ENCODE results near the gene C19orf47.

The C19orf47 gene

GRCh38 chr19:40278361-40279035, 69.7 kb downstream of the C19orf47 start:
- Histone ChIP-seq H3K4me3 (ENCODE audit: low read depth in 1 of 2, low read length in 2 of 2) (peak overlapping the region in 1 of 2 donors; percentile 41), H3K4me1 (ENCODE audit: control insufficient read depth in 1 of 2, insufficient read depth in 2 of 2, low read length in 2 of 2) (peaks cover 23 to 75% of the 10 kb centered on the region in 2 donors)

GRCh38 chr19:40277356-40278059, 70.7 kb downstream of the C19orf47 start:
- no peaks in the 10 kb centered on the region for H3K9me3 ChIP-seq (ENCODE audit: control insufficient read depth in 1 of 2, low read length in 2 of 2)
- H3K27ac ChIP-seq (ENCODE audit: low read length) = no peak overlapping the region
- no peak overlapping the region for H3K4me3 ChIP-seq (ENCODE audit: low read depth in 1 of 2, low read length in 2 of 2)
- H3K27me3 ChIP-seq (ENCODE audit: low read depth, low read length) = no peaks in the 10 kb centered on the region
- peaks cover 19 to 67% of the 10 kb centered on the region in 2 donors for H3K4me1 ChIP-seq (ENCODE audit: control insufficient read depth in 1 of 2, insufficient read depth in 2 of 2, low read length in 2 of 2)
- H3K36me3 ChIP-seq (ENCODE audit: control insufficient read depth in 1 of 2, insufficient read depth in 2 of 2, low read length in 2 of 2) = peaks cover 0 to 2% of the 10 kb centered on the region in 2 donors

More at GRCh38 chr19:40278361-40279035, 69.7 kb downstream of the C19orf47 start:
- no peaks in the 10 kb centered on the region for H3K36me3 ChIP-seq (ENCODE audit: control insufficient read depth in 1 of 2, insufficient read depth in 2 of 2, low read length in 2 of 2)
- no peaks in the 10 kb centered on the region for H3K9me3 ChIP-seq (ENCODE audit: control insufficient read depth in 1 of 2, low read length in 2 of 2)
- H3K27me3 ChIP-seq (ENCODE audit: low read depth, low read length) = no peaks in the 10 kb centered on the region
- no peak overlapping the region for H3K27ac ChIP-seq (ENCODE audit: low read length)

- H3K27me3 ChIP-seq (ENCODE audit: low read depth, low read length) = no peaks in the 10 kb centered on the region
- H3K4me1 ChIP-seq (ENCODE audit: control insufficient read depth in 1 of 2, insufficient read depth in 2 of 2, low read length in 2 of 2) = peaks cover 11 to 47% of the 10 kb centered on the region in 2 donors
- no peaks in the 10 kb centered on the region for H3K9me3 ChIP-seq (ENCODE audit: control insufficient read depth in 1 of 2, low read length in 2 of 2)
- H3K36me3 ChIP-seq (ENCODE audit: control insufficient read depth in 1 of 2, insufficient read depth in 2 of 2, low read length in 2 of 2) = peaks cover 0 to 10% of the 10 kb centered on the region in 2 donors
- H3K27ac ChIP-seq (ENCODE audit: low read length) = no peak overlapping the region
- H3K4me3 ChIP-seq (ENCODE audit: low read depth in 1 of 2, low read length in 2 of 2) = no peak overlapping the region
These were observed 73.3 kb downstream of the C19orf47 start for GRCh38 chr19:40274585-40275544.

GRCh38 chr19:40273469-40274360, 74.5 kb downstream of the C19orf47 start:
- Histone ChIP-seq H3K9me3 (ENCODE audit: control insufficient read depth in 1 of 2, low read length in 2 of 2) (no peaks in the 10 kb centered on the region), H3K27ac (ENCODE audit: low read length) (no peak overlapping the region), H3K36me3 (ENCODE audit: control insufficient read depth in 1 of 2, insufficient read depth in 2 of 2, low read length in 2 of 2) (peaks cover 0 to 10% of the 10 kb centered on the region in 2 donors), H3K4me1 (ENCODE audit: control insufficient read depth in 1 of 2, insufficient read depth in 2 of 2, low read length in 2 of 2) (peaks cover 8 to 36% of the 10 kb centered on the region in 2 donors), H3K4me3 (ENCODE audit: low read depth in 1 of 2, low read length in 2 of 2) (no peak overlapping the region), H3K27me3 (ENCODE audit: low read depth, low read length) (no peaks in the 10 kb centered on the region)

- Histone ChIP-seq H3K9me3 (ENCODE audit: control insufficient read depth in 1 of 2, low read length in 2 of 2) (no peaks in the 10 kb centered on the region), H3K27me3 (ENCODE audit: low read depth, low read length) (no peaks in the 10 kb centered on the region), H3K27ac (ENCODE audit: low read length) (no peak overlapping the region), H3K36me3 (ENCODE audit: control insufficient read depth in 1 of 2, insufficient read depth in 2 of 2, low read length in 2 of 2) (peaks cover 0 to 10% of the 10 kb centered on the region in 2 donors), H3K4me3 (ENCODE audit: low read depth in 1 of 2, low read length in 2 of 2) (no peak overlapping the region), H3K4me1 (ENCODE audit: control insufficient read depth in 1 of 2, insufficient read depth in 2 of 2, low read length in 2 of 2) (peaks cover 8 to 21% of the 10 kb centered on the region in 2 donors)
These were observed 75.9 kb downstream of the C19orf47 start for GRCh38 chr19:40272261-40272660.

- Histone ChIP-seq H3K4me1 (ENCODE audit: control insufficient read depth in 1 of 2, insufficient read depth in 2 of 2, low read length in 2 of 2) (peaks cover 8 to 21% of the 10 kb centered on the region in 2 donors), H3K27me3 (ENCODE audit: low read depth, low read length) (no peaks in the 10 kb centered on the region), H3K27ac (ENCODE audit: low read length) (no peak overlapping the region), H3K36me3 (ENCODE audit: control insufficient read depth in 1 of 2, insufficient read depth in 2 of 2, low read length in 2 of 2) (peaks cover 0 to 10% of the 10 kb centered on the region in 2 donors), H3K4me3 (ENCODE audit: low read depth in 1 of 2, low read length in 2 of 2) (no peak overlapping the region), H3K9me3 (ENCODE audit: control insufficient read depth in 1 of 2, low read length in 2 of 2) (no peaks in the 10 kb centered on the region)
These were observed 76.5 kb downstream of the C19orf47 start for GRCh38 chr19:40271706-40272105.

- no peaks in the 10 kb centered on the region for H3K9me3 ChIP-seq (ENCODE audit: control insufficient read depth in 1 of 2, low read length in 2 of 2)
- H3K27me3 ChIP-seq (ENCODE audit: low read depth, low read length) = no peaks in the 10 kb centered on the region
- no peak overlapping the region for H3K4me3 ChIP-seq (ENCODE audit: low read depth in 1 of 2, low read length in 2 of 2)
- peaks cover 0 to 10% of the 10 kb centered on the region in 2 donors for H3K36me3 ChIP-seq (ENCODE audit: control insufficient read depth in 1 of 2, insufficient read depth in 2 of 2, low read length in 2 of 2)
- no peak overlapping the region for H3K27ac ChIP-seq (ENCODE audit: low read length)
- H3K4me1 ChIP-seq (ENCODE audit: control insufficient read depth in 1 of 2, insufficient read depth in 2 of 2, low read length in 2 of 2) = peaks cover 8 to 29% of the 10 kb centered on the region in 2 donors
These were observed 77.7 kb downstream of the C19orf47 start for GRCh38 chr19:40270362-40271089.

Data from muscle layer of duodenum (tissue), 2 donors.